GM23338 (cell line): ENCODE data around the gene HTR3B. TPM values are rescaled to one million over a fixed set of nuclear protein-coding genes. Genes with fewer than 3 reads are reported as not detected.

Experiments
- ATAC-seq: fragments of 200-7000 bp; cut with Tn5 transposase; 3 replicates; pipeline ENCODE4 v1.9.1; 2020
- DNase-seq: peaks from one replicate; pipeline ENCODE4 v3.0.0-alpha.2; 2015; ENCODE audit warnings: low spot score
- H2AFZ ChIP-seq: fragments of 200-600 bp; sonication (generic); 2 replicates; pipeline ENCODE4 v1.8.0; 2016; ENCODE audit warnings: antibody characterized with exemption, mild to moderate bottlenecking, moderate library complexity
- H3F3A ChIP-seq: fragments of 200-600 bp; sonication (generic); replicated peaks from 2 replicates; pipeline ENCODE4 v1.8.0; 2017; ENCODE audit warnings: antibody characterized with exemption, mixed run types, low read depth
- H3K27ac ChIP-seq: fragments of 200-600 bp; sonication (generic); 2 replicates; pipeline ENCODE4 v1.6.1; 2016; ENCODE audit warnings: low read depth
- H3K27me3 ChIP-seq: fragments of 200-600 bp; sonication (generic); 2 replicates; pipeline ENCODE4 v1.8.0; 2016; ENCODE audit warnings: mild to moderate bottlenecking, mixed run types, moderate library complexity; ENCODE audit not compliant: insufficient read depth
- H3K36me3 ChIP-seq: fragments of 200-600 bp; sonication (generic); 2 replicates; pipeline ENCODE4 v1.8.0; 2016; ENCODE audit warnings: mild to moderate bottlenecking; ENCODE audit not compliant: insufficient read depth
- H3K4me1 ChIP-seq: fragments of 200-600 bp; sonication (generic); 2 replicates; pipeline ENCODE4 v1.8.0; 2016; ENCODE audit warnings: mild to moderate bottlenecking, moderate library complexity; ENCODE audit not compliant: insufficient read depth
- H3K4me2 ChIP-seq: fragments of 200-600 bp; sonication (generic); 2 replicates; pipeline ENCODE4 v1.7.1; 2017; ENCODE audit warnings: mixed run types
- H3K4me3 ChIP-seq: fragments of 200-600 bp; sonication (generic); 2 replicates; pipeline ENCODE4 v1.6.1; 2016; ENCODE audit warnings: mixed run types
- H3K79me2 ChIP-seq: fragments of 200-600 bp; sonication (generic); replicated peaks from 2 replicates; pipeline ENCODE4 v1.8.0; 2017; ENCODE audit warnings: mild to moderate bottlenecking; ENCODE audit not compliant: insufficient read depth
- H3K9me2 ChIP-seq: fragments of 200-600 bp; sonication (generic); 2 replicates; pipeline ENCODE4 v1.8.0; 2017; ENCODE audit not compliant: insufficient read depth
- H4K20me1 ChIP-seq: fragments of 200-600 bp; sonication (generic); replicated peaks from 2 replicates; pipeline ENCODE4 v1.8.0; 2017; ENCODE audit warnings: mild to moderate bottlenecking; ENCODE audit not compliant: insufficient read depth
- H3K27ac Mint-ChIP-seq: 2 replicates; pipeline ENCODE4 v1.8.0; 2020; ENCODE audit warnings: inconsistent platforms, mild to moderate bottlenecking, moderate library complexity, mixed read lengths
- H3K27me3 Mint-ChIP-seq: 3 replicates; pipeline ENCODE4 v1.8.0; 2022; ENCODE audit warnings: low read depth, mild to moderate bottlenecking, moderate library complexity, mixed read lengths, inconsistent platforms; ENCODE audit not compliant: insufficient read depth, poor library complexity
- H3K36me3 Mint-ChIP-seq: 3 replicates; pipeline ENCODE4 v1.8.0; 2021; ENCODE audit warnings: low read depth, mild to moderate bottlenecking, inconsistent platforms, moderate library complexity, mixed read lengths
- H3K4me1 Mint-ChIP-seq: 3 replicates; pipeline ENCODE4 v1.8.0; 2020; ENCODE audit warnings: mild to moderate bottlenecking, inconsistent platforms, mixed read lengths
- H3K4me3 Mint-ChIP-seq: 3 replicates; pipeline ENCODE4 v1.8.0; 2021; ENCODE audit warnings: moderate library complexity, mild to moderate bottlenecking, inconsistent platforms, mixed read lengths
- H3K9me3 Mint-ChIP-seq: 3 replicates; pipeline ENCODE4 v1.8.0; 2020; ENCODE audit warnings: moderate library complexity, mild to moderate bottlenecking, inconsistent platforms, mixed read lengths
- CREB1 ChIP-seq: fragments of 250-450 bp; sonication (Bioruptor Pico); IDR thresholded peaks from 2 replicates; pipeline ENCODE4 v1.5.0; 2020; ENCODE audit warnings: low read depth, mild to moderate bottlenecking, moderate library complexity
- EZH2 ChIP-seq: fragments of 200-600 bp; sonication (generic); IDR thresholded peaks from one replicate; pipeline ENCODE4 v1.8.0; 2017; ENCODE audit warnings: antibody characterized with exemption, mild to moderate bottlenecking, low read depth; ENCODE audit not compliant: unreplicated experiment
- EZH2phosphoT487 ChIP-seq: fragments of 200-600 bp; sonication (generic); IDR thresholded peaks from one replicate; pipeline ENCODE4 v1.8.1; 2018; ENCODE audit warnings: antibody characterized with exemption; ENCODE audit not compliant: unreplicated experiment
- NANOG ChIP-seq: IDR thresholded peaks from 2 replicates; pipeline ENCODE4 v1.6.1; 2016; ENCODE audit warnings: antibody characterized with exemption, borderline replicate concordance
- POLR2AphosphoS5 ChIP-seq: IDR thresholded peaks from 2 replicates; pipeline ENCODE4 v1.6.1; 2016; ENCODE audit warnings: antibody characterized with exemption, low read depth
- STAT1 ChIP-seq: IDR thresholded peaks from one replicate; pipeline ENCODE4 v1.6.1; 2016; ENCODE audit warnings: antibody characterized with exemption; ENCODE audit not compliant: unreplicated experiment
- ZNF114 ChIP-seq: fragments of 250-450 bp; sonication (Bioruptor Pico); IDR thresholded peaks from 2 replicates; pipeline ENCODE4 v1.5.0; 2020; ENCODE audit warnings: mild to moderate bottlenecking, moderate library complexity
- ZNF331 ChIP-seq: fragments of 250-450 bp; sonication (Bioruptor Pico); IDR thresholded peaks from 2 replicates; pipeline ENCODE4 v1.5.0; 2020; ENCODE audit warnings: low read depth, mild to moderate bottlenecking, moderate library complexity
- polyA plus RNA-seq: library from polyadenylated mRNA; unstranded; fragments of >200 nt; fragmentation: Nextera tagmentation; extraction: Ambion mirVana; gene quantifications from 2 replicates; pipeline ENCODE4 v1.2.1, GENCODE V29; 2016
- total RNA-seq: library from RNA; depleted of rRNA; stranded (reverse); fragments of >200 nt; shearing (Covaris generic); gene quantifications from 2 replicates; pipeline ENCODE4 v1.2.3, GENCODE V29; 2014
- TF ChIP-seq, protein P1 (sequence below), 2 experiments: fragments of 200-600 bp in 1 of 2; sonication (generic) in 1 of 2; conservative IDR thresholded peaks; 2 replicates each; pipeline versions ENCODE4 v1.5.1 to v1.6.1; 2016 to 2017; ENCODE audit warnings: antibody characterized with exemption in 2 of 2, low read depth in 2 of 2, mild to moderate bottlenecking in 2 of 2, moderate library complexity in 1 of 2
- TF ChIP-seq, protein P2 (sequence below): IDR thresholded peaks from one replicate; pipeline ENCODE4 v1.6.1; 2018; ENCODE audit warnings: antibody characterized with exemption; ENCODE audit not compliant: unreplicated experiment

Gene HTR3B
- total and polyA plus RNA-seq, 2 experiments from 2014 or later: not detected

DNA sequence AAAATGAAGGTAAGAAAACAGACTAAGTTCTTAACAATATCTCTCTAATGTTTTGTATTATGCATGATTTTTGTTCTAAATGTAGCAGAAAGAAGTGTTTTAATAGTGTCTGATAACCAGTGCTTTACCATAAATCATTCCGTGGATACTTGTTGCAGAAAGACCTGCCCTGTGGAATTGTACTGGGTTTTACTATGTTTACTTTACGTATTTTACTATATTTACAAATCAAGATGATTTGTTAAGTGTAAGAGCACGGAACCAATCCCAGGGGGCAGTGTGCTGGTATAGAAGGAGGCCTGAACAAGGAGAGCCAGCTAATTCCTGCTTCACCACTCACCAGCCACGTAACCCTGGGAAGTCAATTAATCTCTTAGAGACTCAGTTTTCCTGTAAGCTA, 1.4 kb downstream of the HTR3B start:
- DNase-seq (peak; percentile 81), ATAC-seq (peak; percentile 92)
- H3K9me3 Mint-ChIP-seq: no peaks in the 10 kb centered on the region
- H3K27me3 ChIP-seq: no peaks in the 10 kb centered on the region
- H3K4me1 Mint-ChIP-seq: peaks cover 15% of the 10 kb centered on the region
- no peak overlapping the region for H3K4me3 ChIP-seq
- no peaks in the 10 kb centered on the region for H3K9me2 ChIP-seq
- H4K20me1 ChIP-seq: no peaks in the 10 kb centered on the region
- no peaks in the 10 kb centered on the region for H3K36me3 Mint-ChIP-seq
- no peaks in the 10 kb centered on the region for H3K36me3 ChIP-seq
- H3K27ac ChIP-seq: no peak overlapping the region
- TF ChIP-seq, protein P1, sequence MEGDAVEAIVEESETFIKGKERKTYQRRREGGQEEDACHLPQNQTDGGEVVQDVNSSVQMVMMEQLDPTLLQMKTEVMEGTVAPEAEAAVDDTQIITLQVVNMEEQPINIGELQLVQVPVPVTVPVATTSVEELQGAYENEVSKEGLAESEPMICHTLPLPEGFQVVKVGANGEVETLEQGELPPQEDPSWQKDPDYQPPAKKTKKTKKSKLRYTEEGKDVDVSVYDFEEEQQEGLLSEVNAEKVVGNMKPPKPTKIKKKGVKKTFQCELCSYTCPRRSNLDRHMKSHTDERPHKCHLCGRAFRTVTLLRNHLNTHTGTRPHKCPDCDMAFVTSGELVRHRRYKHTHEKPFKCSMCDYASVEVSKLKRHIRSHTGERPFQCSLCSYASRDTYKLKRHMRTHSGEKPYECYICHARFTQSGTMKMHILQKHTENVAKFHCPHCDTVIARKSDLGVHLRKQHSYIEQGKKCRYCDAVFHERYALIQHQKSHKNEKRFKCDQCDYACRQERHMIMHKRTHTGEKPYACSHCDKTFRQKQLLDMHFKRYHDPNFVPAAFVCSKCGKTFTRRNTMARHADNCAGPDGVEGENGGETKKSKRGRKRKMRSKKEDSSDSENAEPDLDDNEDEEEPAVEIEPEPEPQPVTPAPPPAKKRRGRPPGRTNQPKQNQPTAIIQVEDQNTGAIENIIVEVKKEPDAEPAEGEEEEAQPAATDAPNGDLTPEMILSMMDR (conservative IDR thresholded peaks at IDR 0.05; ENCODE audit: low read depth in 2 of 2): peak; percentile 69 to 76
- no peak for TF ChIP-seq EZH2phosphoT487
- H3K4me1 ChIP-seq: peaks cover 4% of the 10 kb centered on the region
- no peaks in the 10 kb centered on the region for H3F3A ChIP-seq
- H3K27ac Mint-ChIP-seq: no peak overlapping the region; the same call in 1 of the 2 replicates
- H3K4me3 Mint-ChIP-seq: no peak overlapping the region
- no peaks in the 10 kb centered on the region for H3K27me3 Mint-ChIP-seq
- H3K4me2 ChIP-seq: no peak overlapping the region
- no peaks in the 10 kb centered on the region for H3K79me2 ChIP-seq
- no peak overlapping the region for H2AFZ ChIP-seq

DNA sequence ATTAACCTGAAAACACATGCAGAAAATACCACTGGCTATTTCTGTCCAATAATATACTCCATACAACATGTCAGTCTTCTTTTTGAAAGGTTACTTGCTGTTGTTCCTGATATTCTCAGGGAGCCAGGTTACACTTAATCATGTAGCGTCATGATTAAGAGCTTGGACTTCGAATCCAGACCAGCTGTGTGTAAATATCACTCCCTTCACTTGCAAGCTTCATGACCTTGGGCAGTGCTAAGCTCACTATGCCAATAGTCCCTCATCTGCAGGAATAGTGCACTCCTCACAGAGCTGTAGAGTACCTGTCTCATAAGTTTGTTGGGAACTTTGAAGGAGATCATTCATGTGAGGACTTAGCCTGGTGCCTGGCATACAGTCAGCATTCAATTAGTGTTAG, 1.9 kb downstream of the HTR3B start:
- no peak overlapping the region for H2AFZ ChIP-seq
- no peak for TF ChIP-seq EZH2phosphoT487
- no peak for TF ChIP-seq POLR2AphosphoS5
- no peak for TF ChIP-seq ZNF331 (CRISPR knock-in tag)
- no peak for TF ChIP-seq EZH2
- TF ChIP-seq ZNF114: no peak
- TF ChIP-seq NANOG: no peak
- TF ChIP-seq STAT1: no peak
- TF ChIP-seq, protein P1 (conservative IDR thresholded peaks at IDR 0.05; ENCODE audit: low read depth in 2 of 2): no peak
- TF ChIP-seq CREB1 (CRISPR knock-in tag): no peak
- TF ChIP-seq, protein P2, sequence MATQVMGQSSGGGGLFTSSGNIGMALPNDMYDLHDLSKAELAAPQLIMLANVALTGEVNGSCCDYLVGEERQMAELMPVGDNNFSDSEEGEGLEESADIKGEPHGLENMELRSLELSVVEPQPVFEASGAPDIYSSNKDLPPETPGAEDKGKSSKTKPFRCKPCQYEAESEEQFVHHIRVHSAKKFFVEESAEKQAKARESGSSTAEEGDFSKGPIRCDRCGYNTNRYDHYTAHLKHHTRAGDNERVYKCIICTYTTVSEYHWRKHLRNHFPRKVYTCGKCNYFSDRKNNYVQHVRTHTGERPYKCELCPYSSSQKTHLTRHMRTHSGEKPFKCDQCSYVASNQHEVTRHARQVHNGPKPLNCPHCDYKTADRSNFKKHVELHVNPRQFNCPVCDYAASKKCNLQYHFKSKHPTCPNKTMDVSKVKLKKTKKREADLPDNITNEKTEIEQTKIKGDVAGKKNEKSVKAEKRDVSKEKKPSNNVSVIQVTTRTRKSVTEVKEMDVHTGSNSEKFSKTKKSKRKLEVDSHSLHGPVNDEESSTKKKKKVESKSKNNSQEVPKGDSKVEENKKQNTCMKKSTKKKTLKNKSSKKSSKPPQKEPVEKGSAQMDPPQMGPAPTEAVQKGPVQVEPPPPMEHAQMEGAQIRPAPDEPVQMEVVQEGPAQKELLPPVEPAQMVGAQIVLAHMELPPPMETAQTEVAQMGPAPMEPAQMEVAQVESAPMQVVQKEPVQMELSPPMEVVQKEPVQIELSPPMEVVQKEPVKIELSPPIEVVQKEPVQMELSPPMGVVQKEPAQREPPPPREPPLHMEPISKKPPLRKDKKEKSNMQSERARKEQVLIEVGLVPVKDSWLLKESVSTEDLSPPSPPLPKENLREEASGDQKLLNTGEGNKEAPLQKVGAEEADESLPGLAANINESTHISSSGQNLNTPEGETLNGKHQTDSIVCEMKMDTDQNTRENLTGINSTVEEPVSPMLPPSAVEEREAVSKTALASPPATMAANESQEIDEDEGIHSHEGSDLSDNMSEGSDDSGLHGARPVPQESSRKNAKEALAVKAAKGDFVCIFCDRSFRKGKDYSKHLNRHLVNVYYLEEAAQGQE: no peak

More for the DNA sequence above, 1.9 kb downstream of the HTR3B start:
- ATAC-seq (peak; percentile 32; the same call in 1 of the 3 replicates), DNase-seq (no peak)
- no peaks in the 10 kb centered on the region for H3F3A ChIP-seq
- peaks cover 4% of the 10 kb centered on the region for H3K4me1 ChIP-seq
- H3K9me2 ChIP-seq: no peaks in the 10 kb centered on the region
- H3K79me2 ChIP-seq: no peaks in the 10 kb centered on the region
- H3K27me3 Mint-ChIP-seq: no peaks in the 10 kb centered on the region
- no peak overlapping the region for H3K4me2 ChIP-seq
- no peak overlapping the region for H3K4me3 Mint-ChIP-seq
- no peaks in the 10 kb centered on the region for H3K36me3 Mint-ChIP-seq
- no peaks in the 10 kb centered on the region for H3K27me3 ChIP-seq
- H4K20me1 ChIP-seq: no peaks in the 10 kb centered on the region
- H3K27ac ChIP-seq: no peak overlapping the region
- H3K36me3 ChIP-seq: no peaks in the 10 kb centered on the region
- no peak overlapping the region for H3K27ac Mint-ChIP-seq
- no peak overlapping the region for H3K4me3 ChIP-seq
- H3K9me3 Mint-ChIP-seq: no peaks in the 10 kb centered on the region
- peaks cover 15% of the 10 kb centered on the region for H3K4me1 Mint-ChIP-seq
